ENCODE results near the gene ASH1L.

DNA sequence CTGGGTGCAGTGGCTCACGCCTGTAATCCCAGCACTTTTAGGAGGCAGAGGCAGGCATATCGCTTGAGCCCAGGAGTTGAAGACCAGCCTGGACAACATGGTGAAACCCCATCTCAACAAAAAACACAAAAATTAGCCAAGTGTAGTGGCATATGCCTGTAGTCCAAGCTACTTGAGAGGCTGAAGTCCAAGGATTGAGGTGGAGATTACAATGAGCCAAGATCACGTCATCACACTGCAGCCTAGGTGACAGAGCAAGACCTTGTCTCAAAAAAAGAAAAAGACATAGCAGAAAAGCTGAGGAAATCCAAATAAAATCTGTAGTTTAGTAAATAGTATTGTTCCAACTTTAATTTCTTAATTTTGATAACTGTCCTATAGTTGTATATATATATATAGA lies 11.5 kb upstream of the ASH1L start:
- TF ChIP-seq, protein P1, sequence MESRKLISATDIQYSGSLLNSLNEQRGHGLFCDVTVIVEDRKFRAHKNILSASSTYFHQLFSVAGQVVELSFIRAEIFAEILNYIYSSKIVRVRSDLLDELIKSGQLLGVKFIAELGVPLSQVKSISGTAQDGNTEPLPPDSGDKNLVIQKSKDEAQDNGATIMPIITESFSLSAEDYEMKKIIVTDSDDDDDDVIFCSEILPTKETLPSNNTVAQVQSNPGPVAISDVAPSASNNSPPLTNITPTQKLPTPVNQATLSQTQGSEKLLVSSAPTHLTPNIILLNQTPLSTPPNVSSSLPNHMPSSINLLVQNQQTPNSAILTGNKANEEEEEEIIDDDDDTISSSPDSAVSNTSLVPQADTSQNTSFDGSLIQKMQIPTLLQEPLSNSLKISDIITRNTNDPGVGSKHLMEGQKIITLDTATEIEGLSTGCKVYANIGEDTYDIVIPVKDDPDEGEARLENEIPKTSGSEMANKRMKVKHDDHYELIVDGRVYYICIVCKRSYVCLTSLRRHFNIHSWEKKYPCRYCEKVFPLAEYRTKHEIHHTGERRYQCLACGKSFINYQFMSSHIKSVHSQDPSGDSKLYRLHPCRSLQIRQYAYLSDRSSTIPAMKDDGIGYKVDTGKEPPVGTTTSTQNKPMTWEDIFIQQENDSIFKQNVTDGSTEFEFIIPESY (IDR thresholded peaks at IDR 0.05; ENCODE audit: extremely low read depth, insufficient replicate concordance, low read length), result no peak
- no peak for TF ChIP-seq RAD21 (IDR thresholded peaks at IDR 0.05; ENCODE audit: low read depth)
- no peak for TF ChIP-seq POLR2AphosphoS5 (IDR thresholded peaks at IDR 0.05; ENCODE audit: low read depth, low read length)

Data from HCT116 (cell line).